ENCODE results near the gene EPHB1.
"Not testable (repeated sequence)": the region's sequence is repeated elsewhere in the genome, so short reads cannot be mapped to it uniquely, and the experiment has no call there.

The EPHB1 gene

GRCh38 chr3:135066844-135067727 is 272.0 kb downstream of the EPHB1 start:
- not testable (repeated sequence) for DNase-seq

GRCh38 chr3:135068011-135068410 is 273.0 kb downstream of the EPHB1 start:
- DNase-seq, result no peak

- no peak for DNase-seq
These were observed 274.3 kb downstream of the EPHB1 start for GRCh38 chr3:135069406-135069805.

GRCh38 chr3:135071483-135071882 is 276.4 kb downstream of the EPHB1 start:
- DNase-seq, result no peak

- DNase-seq, result no peak
These were observed 277.4 kb downstream of the EPHB1 start for GRCh38 chr3:135072431-135072830.

GRCh38 chr3:135075157-135075556 is 280.1 kb downstream of the EPHB1 start:
- no peak for DNase-seq

GRCh38 chr3:135076341-135076740 is 281.3 kb downstream of the EPHB1 start:
- DNase-seq, result no peak

- DNase-seq, result no peak
These were observed 282.1 kb downstream of the EPHB1 start for GRCh38 chr3:135077186-135077585.

GRCh38 chr3:135078283-135078682 is 283.2 kb downstream of the EPHB1 start:
- DNase-seq, result no peak

GRCh38 chr3:135079095-135079494 is 284.0 kb downstream of the EPHB1 start:
- no peak for DNase-seq

- DNase-seq, result no peak
These were observed 286.4 kb downstream of the EPHB1 start for GRCh38 chr3:135081451-135081850.

GRCh38 chr3:135081856-135082434 is 286.9 kb downstream of the EPHB1 start:
- no peak for DNase-seq

- DNase-seq, result no peak
These were observed 287.6 kb downstream of the EPHB1 start for GRCh38 chr3:135082706-135083105.

GRCh38 chr3:135083179-135083578 is 288.1 kb downstream of the EPHB1 start:
- DNase-seq, result no peak

- no peak for DNase-seq
These were observed 288.7 kb downstream of the EPHB1 start for GRCh38 chr3:135083756-135084155.

- no peak for DNase-seq
These were observed 289.3 kb downstream of the EPHB1 start for GRCh38 chr3:135084405-135084804.

- DNase-seq, result no peak
These were observed 289.9 kb downstream of the EPHB1 start for GRCh38 chr3:135084976-135085375.

- DNase-seq, result no peak
These were observed 290.8 kb downstream of the EPHB1 start for GRCh38 chr3:135085652-135086436.

- no peak for DNase-seq
These were observed 292.7 kb downstream of the EPHB1 start for GRCh38 chr3:135087782-135088181.

- DNase-seq, result no peak
These were observed 294.4 kb downstream of the EPHB1 start for GRCh38 chr3:135089451-135089850.

- no peak for DNase-seq
These were observed 295.1 kb downstream of the EPHB1 start for GRCh38 chr3:135090020-135090717.

- no peak for DNase-seq
These were observed 296.9 kb downstream of the EPHB1 start for GRCh38 chr3:135091946-135092345.

GRCh38 chr3:135093121-135093520 is 298.1 kb downstream of the EPHB1 start:
- DNase-seq, result no peak

Data from activated effector memory CD4-positive, alpha-beta T cell treated with anti-CD3 and anti-CD28 coated beads, Interleukin-2, amount 50 U/mL, for 16 hours (primary cell).